Activated T-cell treated with anti-CD3 and anti-CD28 coated beads for 48 hours (primary cell): ENCODE measurements around the gene BCKDHA.

Experiments
- DNase-seq: peaks from one replicate; pipeline ENCODE4 v3.0.0-alpha.2; 2020; ENCODE audit warnings: low read depth

The BCKDHA gene

GRCh38 chr19:41397086-41398049, at the start of gene BCKDHA, which contains the start of gene EXOSC5:
Gene BCKDHA (plus strand): TSS chr19:41397818. CDS start chr19:41397828, 10 bp downstream.
Gene EXOSC5 (minus strand): TSS chr19:41397359. CDS start chr19:41397328, 31 bp downstream.
- peak; percentile 98 for DNase-seq

DNA sequence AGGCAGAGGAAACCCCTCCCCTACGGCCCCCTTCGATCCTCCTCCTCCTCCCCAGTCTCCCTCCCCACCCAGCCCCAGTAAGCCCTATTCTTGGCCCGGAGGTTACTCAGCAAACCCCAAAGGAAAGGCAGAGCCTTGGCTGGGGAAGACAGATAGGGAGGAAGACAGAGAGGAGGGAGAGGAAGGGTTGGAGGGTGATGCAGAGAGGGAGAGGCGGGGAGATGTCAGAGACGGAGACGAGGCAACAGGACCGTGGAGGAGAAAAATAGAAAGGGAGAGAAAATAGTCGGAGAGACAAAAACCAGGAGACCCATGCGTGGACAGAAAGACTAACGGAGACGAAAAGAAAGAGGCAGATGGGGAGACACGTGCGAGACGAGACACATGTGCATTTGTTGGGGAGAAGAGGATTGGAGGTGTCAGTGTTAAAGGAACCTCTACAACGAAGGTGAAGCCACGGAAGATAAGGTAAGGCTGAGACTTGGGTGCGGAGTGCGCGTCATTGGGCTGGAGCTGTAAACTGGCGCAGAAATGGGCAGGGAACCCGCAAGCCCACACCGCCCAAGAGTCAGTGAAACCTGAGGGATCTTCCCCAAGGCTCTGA, 46.8 kb upstream of the BCKDHA start:
- no peak for DNase-seq

- peak; percentile 78 for DNase-seq
Measured at GRCh38 chr19:41351339-41352245, 46.0 kb upstream of the BCKDHA start.

- DNase-seq, result no peak
Measured at GRCh38 chr19:41352279-41352608, 45.4 kb upstream of the BCKDHA start.

- peak; percentile 78 for DNase-seq
Measured at GRCh38 chr19:41352609-41353465, 44.8 kb upstream of the BCKDHA start.

- peak; percentile 85 for DNase-seq
Measured at GRCh38 chr19:41353466-41354342, 43.9 kb upstream of the BCKDHA start, which contains the start of gene TGFB1. Gene TGFB1 (minus strand): TSS chr19:41353922. CDS start chr19:41353044, 878 bp downstream.

DNA sequence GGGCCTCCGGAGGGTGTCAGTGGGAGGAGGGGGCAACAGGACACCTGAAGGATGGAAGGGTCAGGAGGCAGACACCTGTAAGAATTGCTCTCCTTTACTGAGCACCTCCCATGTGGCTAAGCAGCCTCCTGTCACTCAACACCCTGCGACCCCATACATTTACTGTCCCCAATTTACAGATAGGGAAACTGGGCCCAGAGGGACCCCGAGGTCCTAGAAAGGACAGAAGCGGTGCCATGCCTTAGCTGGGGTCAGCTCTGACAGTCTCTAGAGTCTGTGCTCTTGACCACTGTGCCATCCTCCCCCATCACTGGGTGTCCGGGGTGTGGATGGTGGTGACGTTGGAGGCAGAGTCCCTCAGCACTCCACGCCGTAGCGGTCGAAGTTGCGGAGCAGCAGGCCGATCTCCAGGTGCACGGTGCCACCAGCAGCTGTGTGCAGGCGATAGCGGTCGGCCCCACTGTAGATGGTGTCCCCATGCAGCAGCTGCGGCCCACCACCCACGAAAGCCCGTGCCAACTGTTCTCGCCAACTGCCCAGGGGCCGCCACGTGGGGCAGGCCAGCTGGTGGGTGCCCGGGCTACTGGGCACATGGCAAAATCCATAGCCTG, 43.2 kb upstream of the BCKDHA start:
- DNase-seq, result no peak

GRCh38 chr19:41355035-41355434, 42.6 kb upstream of the BCKDHA start:
- no peak for DNase-seq

DNA sequence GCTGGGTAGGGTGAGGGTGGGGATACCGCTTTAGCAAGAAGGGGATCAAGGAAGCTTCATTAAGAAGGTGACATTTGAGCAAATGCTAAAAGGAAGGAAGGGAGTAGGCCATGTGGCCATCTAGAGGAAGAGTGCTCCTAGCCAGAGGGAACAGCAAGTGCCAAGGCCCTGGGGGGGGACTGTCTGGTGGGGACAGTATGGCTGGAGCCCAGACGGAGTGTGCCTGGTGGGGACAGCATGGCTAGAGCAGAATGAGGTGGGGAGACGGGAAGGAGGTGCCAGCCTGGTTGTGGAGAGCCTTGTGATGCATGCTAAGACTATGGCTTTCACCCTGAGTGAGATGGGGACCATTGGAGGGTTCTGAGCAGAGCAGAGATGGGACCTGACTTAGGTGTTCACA, 41.8 kb upstream of the BCKDHA start:
- DNase-seq, result no peak

DNA sequence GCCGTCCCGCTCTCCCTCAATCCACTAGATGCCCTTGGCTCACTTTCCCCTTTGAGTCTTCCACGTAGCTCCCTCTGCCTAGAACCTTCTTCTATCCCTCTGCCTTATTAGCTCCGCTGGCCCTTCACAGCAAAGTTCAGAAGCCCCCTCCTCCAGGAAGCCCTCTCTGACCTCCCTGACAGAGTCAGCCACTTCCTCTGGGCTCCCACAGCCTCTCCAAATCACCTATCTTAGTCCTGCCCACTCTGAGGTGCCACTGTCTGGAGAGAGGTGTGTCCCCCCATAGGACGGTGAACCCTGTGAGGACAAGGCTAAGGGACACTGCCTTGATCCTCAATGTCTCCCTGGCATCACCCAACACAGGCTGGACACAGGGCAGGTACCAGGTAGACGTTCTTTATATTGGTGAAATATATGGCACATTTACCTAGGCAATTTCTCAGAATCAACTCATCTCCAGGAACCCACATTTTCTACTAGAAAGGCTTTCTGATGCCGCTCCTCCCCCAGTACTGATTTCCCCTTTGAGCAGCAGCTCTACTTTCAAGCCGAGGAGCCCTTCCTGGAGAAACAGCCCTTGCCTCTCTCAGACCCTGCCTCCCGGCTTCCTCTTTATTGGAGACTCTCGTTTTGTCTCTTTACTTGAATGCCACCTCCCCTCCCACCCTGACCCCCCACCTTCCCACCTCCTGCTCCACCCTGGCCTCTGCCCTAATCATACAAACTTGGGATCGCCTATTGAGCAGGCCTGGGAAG, 40.5 kb upstream of the BCKDHA start:
- no peak for DNase-seq

DNA sequence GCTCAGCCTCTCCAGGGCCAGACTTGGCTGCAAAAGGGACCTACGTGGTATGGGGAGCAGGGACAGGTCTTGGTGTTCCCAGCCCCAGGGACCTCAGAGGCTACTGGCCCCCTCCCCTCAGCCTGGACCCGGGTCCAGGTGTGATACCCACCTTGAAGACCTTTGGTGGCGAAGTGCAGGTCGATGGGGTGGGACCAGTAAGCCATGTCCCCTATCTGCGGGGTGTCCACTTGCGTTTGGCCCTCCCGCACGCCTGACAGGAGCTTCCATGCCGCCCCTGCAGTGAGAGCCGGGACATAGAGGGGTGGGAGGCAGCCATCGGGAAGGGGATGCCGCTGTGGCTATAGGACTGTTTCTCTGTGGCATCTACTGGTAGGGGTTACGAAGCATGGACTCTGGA, 39.9 kb upstream of the BCKDHA start:
- no peak for DNase-seq

- DNase-seq, result no peak
Measured at GRCh38 chr19:41359741-41360140, 37.9 kb upstream of the BCKDHA start.

DNA sequence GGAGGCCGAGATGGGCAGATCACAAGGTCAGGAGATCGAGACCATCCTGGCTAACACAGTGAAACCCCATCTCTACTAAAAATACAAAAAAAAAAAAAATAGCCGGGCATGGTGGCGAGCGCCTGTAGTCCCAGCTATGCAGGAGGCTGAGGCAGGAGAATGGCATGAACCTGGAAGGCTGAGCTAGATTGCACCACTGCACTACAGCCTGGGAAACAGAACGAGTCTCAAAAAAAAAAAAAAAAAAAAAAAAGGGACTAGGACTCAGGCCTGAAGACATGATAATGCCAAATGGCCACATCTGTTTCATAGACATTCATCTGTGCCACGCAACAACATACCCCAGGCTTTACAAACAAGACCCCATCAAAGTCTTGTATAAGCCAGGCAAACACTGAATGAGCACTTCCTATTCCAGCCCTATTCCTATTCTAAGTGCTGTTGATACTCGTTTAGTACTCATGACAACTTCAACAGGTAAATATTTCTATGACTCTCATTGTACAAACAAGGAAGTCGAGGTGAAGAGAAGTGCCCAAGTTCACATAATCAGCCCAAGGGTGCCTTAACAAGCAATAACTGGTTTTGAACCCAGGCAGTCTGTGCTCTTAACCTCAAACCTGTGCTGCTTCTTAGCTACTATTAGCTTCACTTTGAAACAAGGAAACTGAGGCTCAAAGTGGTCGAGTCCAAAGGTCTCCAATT, 35.3 kb upstream of the BCKDHA start:
- no peak for DNase-seq

GRCh38 chr19:41363371-41363752, 34.3 kb upstream of the BCKDHA start:
- no peak for DNase-seq

- DNase-seq, result peak; percentile 94
Measured at GRCh38 chr19:41363753-41364523, 33.7 kb upstream of the BCKDHA start, which contains the start of gene B9D2. Gene B9D2 (minus strand): TSS chr19:41364149. CDS start chr19:41363519, 630 bp downstream.

DNA sequence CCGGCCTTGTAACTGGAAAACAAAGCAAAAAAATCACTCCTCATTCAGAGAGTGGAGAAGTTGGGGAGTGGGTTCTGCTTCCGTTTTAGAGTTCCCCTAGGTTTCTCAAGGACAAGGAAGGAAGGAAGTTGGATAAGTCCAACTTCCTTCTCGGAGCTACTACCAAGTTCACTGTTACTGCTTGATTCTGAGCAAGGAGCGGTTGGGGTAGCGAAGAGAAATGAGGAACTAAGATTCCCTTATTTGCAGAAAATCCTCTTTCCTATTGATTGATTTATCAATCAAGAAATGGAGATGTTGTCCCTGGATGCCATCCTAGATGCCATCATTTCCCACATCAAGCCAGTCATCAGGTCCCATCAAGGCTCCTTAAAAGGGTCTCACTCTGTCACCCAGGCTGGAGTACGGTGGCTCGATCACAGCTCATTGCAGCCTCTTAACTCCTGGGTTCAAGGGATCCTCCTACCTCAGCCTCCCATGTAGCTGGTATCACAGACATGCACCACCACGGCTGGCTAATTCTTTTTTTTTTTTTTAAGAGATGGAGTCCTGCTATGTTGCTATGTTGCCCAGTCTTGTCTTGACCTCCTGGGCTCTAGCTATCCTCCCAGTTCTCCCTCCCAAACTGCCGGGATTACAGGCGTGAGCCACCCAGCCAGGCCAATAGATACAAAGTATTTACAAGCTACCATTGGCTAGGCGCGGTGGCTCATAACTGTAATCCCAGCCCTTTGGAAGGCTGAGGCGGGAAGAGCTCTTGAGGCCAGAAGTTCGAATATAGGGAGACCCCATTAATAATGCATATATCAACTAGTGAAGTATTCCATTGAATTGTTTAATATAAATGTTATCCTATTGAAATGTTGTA, 32.9 kb upstream of the BCKDHA start:
- no peak for DNase-seq
